HepG2 (cell line): ENCODE data around the gene CDHR5. TPM values are rescaled to one million over a fixed set of nuclear protein-coding genes. Genes with fewer than 3 reads are reported as not detected.

ENCODE experiments used
- ATAC-seq: fragments of 200-7000 bp; cut with Tn5 transposase; 3 replicates; pipeline ENCODE4 v1.9.1; 2020; ENCODE audit warnings: mild to moderate bottlenecking, moderate library complexity
- BruUV-seq: library from RNA; stranded (reverse); fragments of 400-500 nt; replicated peaks from 2 replicates; lab custom pipeline; 2021; lab: Mats Ljungman, UMichigan
- CTCF ChIA-PET: fragments of 300-600 bp; formaldehyde crosslinking; extraction: SDS; loops from one replicate; lab custom pipeline; 2021; ENCODE audit warnings: low total read pairs, inconsistent platforms, low intra/inter-chr PET ratio; lab: Yijun Ruan, JAX
- POLR2A ChIA-PET: fragments of 350-600 bp; sonication (Branson Sonifier 250); formaldehyde crosslinking; loops from one replicate; lab custom pipeline; 2020; ENCODE audit warnings: antibody characterized with exemption, inconsistent platforms; lab: Yijun Ruan, JAX
- DNase-seq: peaks from one replicate; pipeline ENCODE4 v3.0.0-alpha.2; 2015; ENCODE audit warnings: low spot score
- FAIRE-seq: peaks from 3 replicates; lab custom pipeline; 2011; peaks lifted over from hg19 to GRCh38; lab: Jason Lieb, UNC
- H2AFZ ChIP-seq: one replicate; pipeline ENCODE4 v1.6.1; 2011; ENCODE audit warnings: low read length, inconsistent platforms
- H3K27ac ChIP-seq: fragments of 300-600 bp; 3 replicates; pipeline ENCODE4 v1.8.0; 2011; ENCODE audit warnings: mixed run types, mild to moderate bottlenecking, mixed read lengths, low read length, inconsistent platforms; ENCODE audit not compliant: insufficient read depth; ENCODE audit errors: extremely low read length
- H3K27me3 ChIP-seq, 2 experiments: fragments of 200-600 bp in 1 of 2; 2 replicates in 1 of 2; 3 replicates in 1 of 2; pipeline versions ENCODE4 v1.6.0 to v1.8.0; 2011; ENCODE audit warnings: low read length in 2 of 2, mild to moderate bottlenecking in 2 of 2, moderate library complexity in 2 of 2, inconsistent platforms in 1 of 2; ENCODE audit not compliant: insufficient read depth in 2 of 2, control insufficient read depth in 1 of 2
- H3K36me3 ChIP-seq, 2 experiments: fragments of 200-600 bp in 1 of 2; replicated peaks in 1 of 2; 2 replicates in 1 of 2; 3 replicates in 1 of 2; pipeline versions ENCODE4 v1.5.1 to v1.8.0; 2011; ENCODE audit warnings: low read length in 2 of 2, inconsistent platforms in 1 of 2; ENCODE audit not compliant: insufficient read depth in 2 of 2, control insufficient read depth in 1 of 2
- H3K4me1 ChIP-seq: 2 replicates; pipeline ENCODE4 v1.5.1; 2012; ENCODE audit warnings: low read length, inconsistent platforms; ENCODE audit not compliant: insufficient read depth
- H3K4me2 ChIP-seq: 2 replicates; pipeline ENCODE4 v1.6.0; 2011; ENCODE audit warnings: low read depth, low read length, inconsistent platforms
- H3K4me3 ChIP-seq, 3 experiments: fragments of 200-600 bp in 1 of 3; sonication (generic), shearing (Covaris generic) in 1 of 3; replicated peaks in 1 of 3; 2 replicates each; pipeline ENCODE4 v1.5.1; 2011 to 2016; ENCODE audit warnings: low read length in 3 of 3, inconsistent platforms in 2 of 3, low read depth in 2 of 3, mild to moderate bottlenecking in 2 of 3, control low read depth in 1 of 3, mixed read lengths in 1 of 3; ENCODE audit not compliant: insufficient read depth in 1 of 3
- H3K79me2 ChIP-seq: one replicate; pipeline ENCODE4 v1.6.1; 2011; ENCODE audit warnings: low read length, inconsistent platforms; ENCODE audit not compliant: insufficient read depth
- H3K9ac ChIP-seq: 2 replicates; pipeline ENCODE4 v1.6.0; 2011; ENCODE audit warnings: mild to moderate bottlenecking, low read depth, low read length, inconsistent platforms; ENCODE audit not compliant: insufficient read depth
- H3K9me3 ChIP-seq: 2 replicates; pipeline ENCODE4 v1.5.1; 2012; ENCODE audit warnings: mild to moderate bottlenecking, low read length
- H4K20me1 ChIP-seq: 2 replicates; pipeline ENCODE4 v1.6.0; 2011; ENCODE audit warnings: inconsistent platforms, mild to moderate bottlenecking, low read length, moderate library complexity; ENCODE audit not compliant: insufficient read depth
- AGO2 ChIP-seq: fragments of 200-400 bp; formaldehyde crosslinking; optimal IDR thresholded peaks from 2 replicates; pipeline ENCODE3; 2017; ENCODE audit warnings: mild to moderate bottlenecking, low read depth, low read length, moderate library complexity
- ARHGAP35 ChIP-seq: sonication (generic); formaldehyde crosslinking; IDR thresholded peaks from 2 replicates; pipeline ENCODE4 v1.9.0; 2022; ENCODE audit warnings: mild to moderate bottlenecking, inconsistent platforms, moderate library complexity, missing genetic modification reagents, borderline replicate concordance
- ELK4 ChIP-seq: sonication (generic); formaldehyde crosslinking; IDR thresholded peaks from 2 replicates; pipeline ENCODE4 v1.9.0; 2021; ENCODE audit warnings: missing genetic modification reagents, borderline replicate concordance
- GATAD1 ChIP-seq: IDR thresholded peaks from 2 replicates; pipeline ENCODE4 v1.6.1; 2016; ENCODE audit warnings: missing genetic modification reagents, missing compliant biosample characterization
- RBM22 ChIP-seq: fragments of 200-400 bp; formaldehyde crosslinking; optimal IDR thresholded peaks from 2 replicates; pipeline ENCODE3; 2017; ENCODE audit warnings: mild to moderate bottlenecking, low read length, moderate library complexity
- U2AF2 ChIP-seq: fragments of 200-400 bp; formaldehyde crosslinking; IDR thresholded peaks from 2 replicates; pipeline ENCODE4 v1.6.1; 2017; ENCODE audit warnings: low read depth, mild to moderate bottlenecking, low read length
- ZFP36 ChIP-seq: fragments of 150-350 bp; IDR thresholded peaks from 2 replicates; pipeline ENCODE4 v1.6.1; 2018; ENCODE audit warnings: borderline replicate concordance, low read length, low read depth; ENCODE audit not compliant: partially characterized antibody
- ZMYM2 ChIP-seq: sonication (generic); formaldehyde crosslinking; IDR thresholded peaks from 2 replicates; pipeline ENCODE4 v1.8.0; 2022; ENCODE audit warnings: mild to moderate bottlenecking, missing genetic modification reagents
- ZNF510 ChIP-seq: sonication (generic); formaldehyde crosslinking; IDR thresholded peaks from 2 replicates; pipeline ENCODE4 v1.4.0; 2020; ENCODE audit warnings: low read depth, mild to moderate bottlenecking, missing genetic modification reagents
- ZNF564 ChIP-seq: sonication (generic); formaldehyde crosslinking; IDR thresholded peaks from 2 replicates; pipeline ENCODE4 v1.8.1; 2023; ENCODE audit warnings: mild to moderate bottlenecking, missing genetic modification reagents
- ZNF577 ChIP-seq: sonication (generic); formaldehyde crosslinking; IDR thresholded peaks from 2 replicates; pipeline ENCODE4 v1.4.0; 2020; ENCODE audit warnings: mild to moderate bottlenecking, low read depth, missing genetic modification reagents, borderline replicate concordance
- ZNF883 ChIP-seq: sonication (generic); formaldehyde crosslinking; IDR thresholded peaks from 2 replicates; pipeline ENCODE4 v1.5.1; 2020; ENCODE audit warnings: mild to moderate bottlenecking, missing genetic modification reagents; ENCODE audit errors: not compliant biosample characterization
- WGBS: methylation state at CpG from one replicate; pipeline ENCODE4 v1.1.6; 2017; ENCODE audit warnings: low lambda C conversion rate; 5-methylcytosine and 5-hydroxymethylcytosine counted together
- in situ Hi-C: cut with HindIII; loops from 2 replicates; pipeline ENCODE4 v1.10.0; 2017; ENCODE audit warnings: low pct_unique_long_range_greater_than_20kb; ENCODE audit not compliant: extremely low pct_ligation_motif_present
- intact Hi-C: fragments of 100-400 bp; cut with micrococcal nuclease; formaldehyde crosslinking; loops from one replicate; pipeline ENCODE4 v1.10.0; 2022; ENCODE audit not compliant: unreplicated experiment
- polyA plus RNA-seq, 8 experiments: library from polyadenylated mRNA; depleted of rRNA in 3 of 8; stranded (reverse) in 7 of 8; unstranded in 1 of 8; fragments of >200 nt; fragmentation: Illumina TruSeq in 4 of 8; extraction: Trizol in 4 of 8; gene quantifications; 2 replicates each; pipeline versions ENCODE4 v1.2.1 to v1.2.3, GENCODE V29; 2011 to 2016; ENCODE audit warnings: low read depth in 4 of 8, missing spikeins in 1 of 8, mixed read lengths in 1 of 8; ENCODE audit not compliant: insufficient read depth in 1 of 8
- total RNA-seq, 5 experiments: library from RNA; depleted of rRNA; stranded (reverse); fragments of >200 nt; fragmentation: Illumina TruSeq; extraction: Trizol; gene quantifications; 2 replicates each; pipeline ENCODE4 v1.2.3, GENCODE V29; 2016; ENCODE audit warnings: low read depth in 1 of 5
- TF ChIP-seq, protein P1 (sequence below): sonication (generic); formaldehyde crosslinking; conservative IDR thresholded peaks from 2 replicates; pipeline ENCODE4 v1.8.0; 2022; ENCODE audit warnings: missing genetic modification reagents
- TF ChIP-seq, protein P2 (sequence below): IDR thresholded peaks from 2 replicates; pipeline ENCODE4 v1.6.1; 2016; ENCODE audit warnings: missing biosample characterization, missing genetic modification reagents, low read depth

CDHR5 gene
- total and polyA plus RNA-seq, 2 of the 13 experiments (the other 11 are each of a cell fraction or from before 2014, with no cell fraction given) = 0.46 to 0.71 TPM

DNA sequence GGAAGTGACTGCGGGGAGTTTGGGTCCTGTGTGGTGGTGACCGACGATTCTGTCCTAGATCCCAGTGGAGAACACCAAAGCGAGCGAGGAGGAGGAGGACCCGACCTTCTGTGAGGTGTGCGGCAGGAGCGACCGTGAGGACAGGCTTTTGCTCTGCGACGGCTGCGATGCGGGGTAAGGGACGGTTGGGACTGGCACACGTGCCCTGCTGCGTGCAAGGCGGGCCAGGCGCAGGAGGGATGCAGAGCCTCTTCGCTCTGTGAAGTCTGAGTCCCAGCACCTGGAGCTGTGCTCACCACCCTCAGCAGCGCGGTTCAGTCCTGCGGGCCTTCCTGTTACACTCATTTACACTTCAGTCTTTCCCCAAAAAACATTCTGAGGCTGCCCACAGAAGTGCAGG, 32.3 kb downstream of the CDHR5 start:
- no TSS peak for BruUV-seq
- Histone ChIP-seq H2AFZ (no peak overlapping the region), H3K9me3 (no peaks in the 10 kb centered on the region), H3K4me3 (no peak overlapping the region), H3K9ac (no peak overlapping the region), H3K27ac (no peak overlapping the region), H3K36me3 (peaks cover 41 to 81% of the 10 kb centered on the region in 2 experiments), H4K20me1 (peaks cover 15% of the 10 kb centered on the region; the same call in 1 of the 2 replicates), H3K79me2 (peaks cover 25% of the 10 kb centered on the region), H3K4me1 (peaks cover 26% of the 10 kb centered on the region), H3K4me2 (no peak overlapping the region), H3K27me3 (no peaks in the 10 kb centered on the region)
- intact Hi-C loops (no loop called here), in situ Hi-C loops (no loop called here)
- 99% methylated on average over 22 of the region's 22 CpGs for WGBS
- POLR2A ChIA-PET = no interaction called here
- DNase-seq (no peak), ATAC-seq (no peak), FAIRE-seq (no peak)
- TF ChIP-seq ELK4 = no peak
- TF ChIP-seq AGO2 = peak; percentile 46
- peak; percentile 29 for TF ChIP-seq ZNF883 (CRISPR knock-in tag)
- TF ChIP-seq GATAD1 = no peak
- TF ChIP-seq U2AF2 = no peak
- CTCF ChIA-PET = no interaction called here

- CTCF ChIA-PET = no interaction called here
- peaks cover 24% of the 10 kb centered on the region for H4K20me1 ChIP-seq
- peaks cover 30% of the 10 kb centered on the region for H3K79me2 ChIP-seq
- FAIRE-seq (no peak), ATAC-seq (no peak)
- H3K4me1 ChIP-seq = peaks cover 41% of the 10 kb centered on the region
- H2AFZ ChIP-seq = no peak overlapping the region
- no peak overlapping the region for H3K4me2 ChIP-seq
- intact Hi-C loops = no loop called here
- 88% methylated on average over 11 of the region's 11 CpGs for WGBS
- H3K4me3 ChIP-seq = no peak overlapping the region
- no peaks in the 10 kb centered on the region for H3K9me3 ChIP-seq
- no peak overlapping the region for H3K27ac ChIP-seq
- no peak overlapping the region for H3K9ac ChIP-seq
- no peaks in the 10 kb centered on the region for H3K27me3 ChIP-seq
- POLR2A ChIA-PET = no interaction called here
- no peak for TF ChIP-seq ARHGAP35 (CRISPR knock-in tag)
- no peak for TF ChIP-seq ZFP36
- no peak for TF ChIP-seq ZNF510 (CRISPR knock-in tag)
- no peak for TF ChIP-seq ZNF577 (CRISPR knock-in tag)
- TF ChIP-seq RBM22 = peak; percentile 86
- TF ChIP-seq ZNF564 (CRISPR knock-in tag) = no peak
- no peak for TF ChIP-seq ZMYM2
- TF ChIP-seq, protein P1, sequence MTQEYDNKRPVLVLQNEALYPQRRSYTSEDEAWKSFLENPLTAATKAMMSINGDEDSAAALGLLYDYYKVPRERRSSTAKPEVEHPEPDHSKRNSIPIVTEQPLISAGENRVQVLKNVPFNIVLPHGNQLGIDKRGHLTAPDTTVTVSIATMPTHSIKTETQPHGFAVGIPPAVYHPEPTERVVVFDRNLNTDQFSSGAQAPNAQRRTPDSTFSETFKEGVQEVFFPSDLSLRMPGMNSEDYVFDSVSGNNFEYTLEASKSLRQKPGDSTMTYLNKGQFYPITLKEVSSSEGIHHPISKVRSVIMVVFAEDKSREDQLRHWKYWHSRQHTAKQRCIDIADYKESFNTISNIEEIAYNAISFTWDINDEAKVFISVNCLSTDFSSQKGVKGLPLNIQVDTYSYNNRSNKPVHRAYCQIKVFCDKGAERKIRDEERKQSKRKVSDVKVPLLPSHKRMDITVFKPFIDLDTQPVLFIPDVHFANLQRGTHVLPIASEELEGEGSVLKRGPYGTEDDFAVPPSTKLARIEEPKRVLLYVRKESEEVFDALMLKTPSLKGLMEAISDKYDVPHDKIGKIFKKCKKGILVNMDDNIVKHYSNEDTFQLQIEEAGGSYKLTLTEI (CRISPR knock-in tag) = no peak
- TF ChIP-seq, protein P2, sequence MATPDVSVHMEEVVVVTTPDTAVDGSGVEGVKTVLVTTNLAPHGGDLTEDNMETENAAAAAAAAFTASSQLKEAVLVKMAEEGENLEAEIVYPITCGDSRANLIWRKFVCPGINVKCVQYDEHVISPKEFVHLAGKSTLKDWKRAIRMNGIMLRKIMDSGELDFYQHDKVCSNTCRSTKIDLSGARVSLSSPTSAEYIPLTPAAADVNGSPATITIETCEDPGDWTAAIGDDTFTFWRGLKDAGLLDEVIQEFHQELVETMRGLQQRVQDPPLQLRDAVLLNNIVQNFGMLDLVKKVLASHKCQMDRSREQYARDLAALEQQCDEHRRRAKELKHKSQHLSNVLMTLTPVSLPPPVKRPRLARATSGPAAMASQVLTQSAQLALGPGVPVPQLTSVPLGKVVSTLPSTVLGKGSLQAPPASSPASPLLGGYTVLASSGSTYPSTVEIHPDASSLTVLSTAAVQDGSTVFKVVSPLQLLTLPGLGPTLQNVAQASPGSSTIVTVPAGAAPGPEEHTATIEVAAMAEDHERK (CRISPR knock-in tag) = no peak
- TF ChIP-seq, all 625 proteins: peak for 1
- peaks cover 37 to 81% of the 10 kb centered on the region in 2 experiments for H3K36me3 ChIP-seq
- no TSS peak for BruUV-seq
- DNase-seq = no peak
- in situ Hi-C loops = no loop called here
Measured at GRCh38 chr11:590997-591396, 33.8 kb downstream of the CDHR5 start.
